ENCODE data around the gene WDPCP. TPM values are rescaled to one million over a fixed set of nuclear protein-coding genes. Genes with fewer than 3 reads are reported as not detected.
A peak's percentile ranks its signal among the peaks of the same experiment; 100 is the strongest.

WDPCP gene
- total RNA-seq, 2 experiments from 2014 or later: 14.8 to 29.3 TPM

DNA sequence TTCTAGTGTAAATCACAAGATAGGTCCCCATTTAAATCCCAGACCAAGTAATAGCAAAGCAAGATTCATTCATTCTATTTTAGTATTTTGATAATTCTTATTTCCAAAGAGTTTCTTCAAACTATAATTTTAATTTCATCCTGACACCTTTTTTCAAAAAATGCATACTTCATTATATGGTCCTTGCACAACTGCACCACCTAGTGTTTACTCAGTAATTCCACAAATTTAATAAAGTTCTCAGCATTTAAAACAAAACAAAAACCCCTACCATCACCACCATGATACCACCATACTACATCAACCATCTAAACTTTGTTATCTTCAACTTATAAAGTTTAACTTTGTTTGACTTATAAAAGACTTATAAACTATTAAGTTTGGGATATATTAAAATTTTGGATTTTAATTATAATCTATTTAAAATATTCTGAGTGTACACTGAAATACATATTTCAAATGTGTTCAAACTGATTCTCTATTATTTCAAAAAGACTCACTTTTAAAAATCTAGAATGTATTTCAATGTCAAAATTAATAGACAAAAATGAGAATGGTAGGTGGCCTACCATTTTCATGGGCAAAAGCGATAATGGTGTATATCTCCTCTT is 44.2 kb downstream of the WDPCP start:
- no peaks in the 10 kb centered on the region for H3K36me3 ChIP-seq (ENCODE audit: insufficient read depth, low read length)
- no peaks in the 10 kb centered on the region for H3K79me2 ChIP-seq (ENCODE audit: insufficient read depth, low read depth, low read length)
- H3K4me2 ChIP-seq (ENCODE audit: low read length): no peak overlapping the region
- H2AFZ ChIP-seq (ENCODE audit: low read length): no peak overlapping the region
- no peak for TF ChIP-seq EZH2phosphoT487 (IDR thresholded peaks at IDR 0.05; ENCODE audit: borderline replicate concordance, low read depth, low read length)
- TF ChIP-seq, protein P1, sequence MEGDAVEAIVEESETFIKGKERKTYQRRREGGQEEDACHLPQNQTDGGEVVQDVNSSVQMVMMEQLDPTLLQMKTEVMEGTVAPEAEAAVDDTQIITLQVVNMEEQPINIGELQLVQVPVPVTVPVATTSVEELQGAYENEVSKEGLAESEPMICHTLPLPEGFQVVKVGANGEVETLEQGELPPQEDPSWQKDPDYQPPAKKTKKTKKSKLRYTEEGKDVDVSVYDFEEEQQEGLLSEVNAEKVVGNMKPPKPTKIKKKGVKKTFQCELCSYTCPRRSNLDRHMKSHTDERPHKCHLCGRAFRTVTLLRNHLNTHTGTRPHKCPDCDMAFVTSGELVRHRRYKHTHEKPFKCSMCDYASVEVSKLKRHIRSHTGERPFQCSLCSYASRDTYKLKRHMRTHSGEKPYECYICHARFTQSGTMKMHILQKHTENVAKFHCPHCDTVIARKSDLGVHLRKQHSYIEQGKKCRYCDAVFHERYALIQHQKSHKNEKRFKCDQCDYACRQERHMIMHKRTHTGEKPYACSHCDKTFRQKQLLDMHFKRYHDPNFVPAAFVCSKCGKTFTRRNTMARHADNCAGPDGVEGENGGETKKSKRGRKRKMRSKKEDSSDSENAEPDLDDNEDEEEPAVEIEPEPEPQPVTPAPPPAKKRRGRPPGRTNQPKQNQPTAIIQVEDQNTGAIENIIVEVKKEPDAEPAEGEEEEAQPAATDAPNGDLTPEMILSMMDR (conservative IDR thresholded peaks at IDR 0.05; ENCODE audit: low read length): peak; percentile 93
- DNase-seq (ENCODE audit: low spot score): peak; percentile 30
- no peaks in the 10 kb centered on the region for H4K20me1 ChIP-seq (ENCODE audit: insufficient read depth, low read length)
- intact Hi-C loops (cut with micrococcal nuclease; ENCODE audit: unreplicated experiment): no loop called here
- H3K27ac ChIP-seq (ENCODE audit: low read depth, low read length, poor library complexity, severe bottlenecking): no peak overlapping the region
- no TSS peak for BruUV-seq (replicated peaks)
- no peaks in the 10 kb centered on the region for H3K4me1 ChIP-seq (ENCODE audit: insufficient read depth, low read length, poor library complexity, severe bottlenecking)
- H3K9me3 ChIP-seq (ENCODE audit: low read length): no peaks in the 10 kb centered on the region
- CTCF ChIA-PET (ENCODE audit: unreplicated experiment): no interaction called here
- H3K9me2 ChIP-seq (ENCODE audit: insufficient read depth, low read length): no peaks in the 10 kb centered on the region
- H3K4me3 ChIP-seq (ENCODE audit: low read depth, low read length, poor library complexity, severe bottlenecking): no peak overlapping the region
- POLR2A ChIA-PET: no interaction called here

DNA sequence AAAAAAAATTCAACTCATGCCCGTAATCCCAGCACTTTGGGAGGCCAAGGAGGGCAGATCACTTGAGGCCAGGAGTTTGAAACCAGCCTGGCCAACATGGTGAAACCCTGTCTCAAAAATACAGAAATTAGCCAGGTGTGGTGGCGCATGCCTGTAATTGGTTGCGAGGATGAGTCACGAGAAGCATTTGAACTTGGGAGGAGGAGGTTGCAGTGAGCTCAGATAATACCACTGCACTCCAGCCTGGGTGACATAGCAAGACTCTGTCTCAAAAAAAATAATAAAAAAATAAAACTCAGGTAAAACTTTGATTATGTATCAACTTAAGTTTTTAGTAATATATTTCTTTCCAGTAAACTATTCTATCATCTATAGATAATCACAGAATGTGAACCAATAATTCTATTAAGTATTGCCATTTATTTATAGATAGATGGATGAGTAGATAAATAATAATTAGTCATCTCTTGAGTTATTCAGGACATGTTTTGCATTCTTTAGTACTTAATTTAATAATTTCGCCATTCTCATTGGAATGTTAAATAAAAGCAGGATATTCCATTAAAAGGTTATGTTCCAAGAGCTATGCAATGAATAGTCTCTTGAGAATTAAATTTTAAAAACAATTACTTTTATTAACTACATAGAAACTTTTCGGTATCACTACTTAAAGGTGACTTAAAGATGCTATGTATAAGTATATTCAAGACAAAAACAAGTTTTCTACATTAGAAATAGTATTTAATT is 48.7 kb downstream of the WDPCP start:
- Histone ChIP-seq H3K9me2 (ENCODE audit: insufficient read depth, low read length) (0 out of 2 replicates have a peak, but pooled peaks cover 6% of the 10 kb centered on the region), H3K4me2 (ENCODE audit: low read length) (no peak overlapping the region), H3K4me3 (ENCODE audit: low read depth, low read length, poor library complexity, severe bottlenecking) (no peak overlapping the region), H4K20me1 (ENCODE audit: insufficient read depth, low read length) (no peaks in the 10 kb centered on the region), H2AFZ (ENCODE audit: low read length) (no peak overlapping the region), H3K36me3 (ENCODE audit: insufficient read depth, low read length) (no peaks in the 10 kb centered on the region), H3K79me2 (ENCODE audit: insufficient read depth, low read depth, low read length) (no peaks in the 10 kb centered on the region), H3K27ac (ENCODE audit: low read depth, low read length, poor library complexity, severe bottlenecking) (no peak overlapping the region), H3K9me3 (ENCODE audit: low read length) (no peaks in the 10 kb centered on the region), H3K4me1 (ENCODE audit: insufficient read depth, low read length, poor library complexity, severe bottlenecking) (no peaks in the 10 kb centered on the region)
- no peak for DNase-seq (ENCODE audit: low spot score)
- TF ChIP-seq, protein P1 (conservative IDR thresholded peaks at IDR 0.05; ENCODE audit: low read length): no peak
- TF ChIP-seq EZH2phosphoT487 (IDR thresholded peaks at IDR 0.05; ENCODE audit: borderline replicate concordance, low read depth, low read length): no peak
- no TSS peak for BruUV-seq (replicated peaks)
- CTCF ChIA-PET (ENCODE audit: unreplicated experiment): interaction anchor here (0.6 kb wide), 1 partner anchor 1070 kb away, joined by 3 read pairs; no protein-coding TSS in a partner anchor
- intact Hi-C loops (cut with micrococcal nuclease; ENCODE audit: unreplicated experiment): no loop called here
- POLR2A ChIA-PET: no interaction called here

GRCh38 chr2:63538390-63538789 is 49.9 kb downstream of the WDPCP start:
- TF ChIP-seq EZH2phosphoT487 (IDR thresholded peaks at IDR 0.05; ENCODE audit: borderline replicate concordance, low read depth, low read length): no peak
- TF ChIP-seq, protein P1 (conservative IDR thresholded peaks at IDR 0.05; ENCODE audit: low read length): no peak
- Histone ChIP-seq H2AFZ (ENCODE audit: low read length) (no peak overlapping the region), H3K9me3 (ENCODE audit: low read length) (no peaks in the 10 kb centered on the region), H3K9me2 (ENCODE audit: insufficient read depth, low read length) (0 out of 2 replicates have a peak, but pooled peaks cover 6% of the 10 kb centered on the region), H3K27ac (ENCODE audit: low read depth, low read length, poor library complexity, severe bottlenecking) (no peak overlapping the region), H3K79me2 (ENCODE audit: insufficient read depth, low read depth, low read length) (no peaks in the 10 kb centered on the region), H3K36me3 (ENCODE audit: insufficient read depth, low read length) (no peaks in the 10 kb centered on the region), H3K4me3 (ENCODE audit: low read depth, low read length, poor library complexity, severe bottlenecking) (no peak overlapping the region), H3K4me1 (ENCODE audit: insufficient read depth, low read length, poor library complexity, severe bottlenecking) (no peaks in the 10 kb centered on the region), H3K4me2 (ENCODE audit: low read length) (no peak overlapping the region), H4K20me1 (ENCODE audit: insufficient read depth, low read length) (no peaks in the 10 kb centered on the region)
- BruUV-seq (replicated peaks): no TSS peak
- CTCF ChIA-PET (ENCODE audit: unreplicated experiment): no interaction called here
- no peak for DNase-seq (ENCODE audit: low spot score)
- intact Hi-C loops (cut with micrococcal nuclease; ENCODE audit: unreplicated experiment): no loop called here
- POLR2A ChIA-PET: no interaction called here

All from OCI-LY7 (cell line).